22Rv1 (cell line): ENCODE results near the gene KRTAP13-4.

Experiments
- H3K27ac ChIP-seq: fragments of 450-650 bp; 2 replicates; pipeline ENCODE4 v1.5.1; 2017
- ZFX ChIP-seq: fragments of 450-650 bp; IDR thresholded peaks from 2 replicates; pipeline ENCODE4 v1.6.1; 2017; ENCODE audit warnings: antibody characterized with exemption, borderline replicate concordance
- TF ChIP-seq, protein P1 (sequence below): fragments of 450-650 bp; IDR thresholded peaks from 2 replicates; pipeline ENCODE4 v1.5.1; 2017; ENCODE audit warnings: mild to moderate bottlenecking

The KRTAP13-4 gene

DNA sequence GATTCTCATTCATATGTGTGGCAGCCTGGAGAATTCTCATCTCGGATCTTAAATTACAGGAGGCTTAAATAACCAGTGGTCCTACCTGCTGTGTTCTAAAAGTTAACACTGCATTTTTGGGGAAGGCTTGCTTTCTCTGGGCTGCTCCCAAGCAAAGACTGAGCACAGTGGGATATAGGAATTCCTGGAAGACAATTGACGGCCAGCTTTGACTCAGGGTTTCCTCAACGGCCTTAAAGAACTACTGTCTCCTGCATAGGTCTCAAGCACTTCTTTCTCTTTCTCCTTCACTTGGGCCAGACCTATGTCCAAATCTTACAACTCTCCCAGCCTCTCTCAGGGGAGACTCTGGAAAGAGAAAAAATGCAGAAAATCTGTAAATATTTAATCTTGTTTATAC lies 3.3 kb upstream of the KRTAP13-4 start:
- H3K27ac ChIP-seq, result no peak overlapping the region
- TF ChIP-seq, protein P1, sequence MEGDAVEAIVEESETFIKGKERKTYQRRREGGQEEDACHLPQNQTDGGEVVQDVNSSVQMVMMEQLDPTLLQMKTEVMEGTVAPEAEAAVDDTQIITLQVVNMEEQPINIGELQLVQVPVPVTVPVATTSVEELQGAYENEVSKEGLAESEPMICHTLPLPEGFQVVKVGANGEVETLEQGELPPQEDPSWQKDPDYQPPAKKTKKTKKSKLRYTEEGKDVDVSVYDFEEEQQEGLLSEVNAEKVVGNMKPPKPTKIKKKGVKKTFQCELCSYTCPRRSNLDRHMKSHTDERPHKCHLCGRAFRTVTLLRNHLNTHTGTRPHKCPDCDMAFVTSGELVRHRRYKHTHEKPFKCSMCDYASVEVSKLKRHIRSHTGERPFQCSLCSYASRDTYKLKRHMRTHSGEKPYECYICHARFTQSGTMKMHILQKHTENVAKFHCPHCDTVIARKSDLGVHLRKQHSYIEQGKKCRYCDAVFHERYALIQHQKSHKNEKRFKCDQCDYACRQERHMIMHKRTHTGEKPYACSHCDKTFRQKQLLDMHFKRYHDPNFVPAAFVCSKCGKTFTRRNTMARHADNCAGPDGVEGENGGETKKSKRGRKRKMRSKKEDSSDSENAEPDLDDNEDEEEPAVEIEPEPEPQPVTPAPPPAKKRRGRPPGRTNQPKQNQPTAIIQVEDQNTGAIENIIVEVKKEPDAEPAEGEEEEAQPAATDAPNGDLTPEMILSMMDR, result no peak
- TF ChIP-seq ZFX, result no peak

DNA sequence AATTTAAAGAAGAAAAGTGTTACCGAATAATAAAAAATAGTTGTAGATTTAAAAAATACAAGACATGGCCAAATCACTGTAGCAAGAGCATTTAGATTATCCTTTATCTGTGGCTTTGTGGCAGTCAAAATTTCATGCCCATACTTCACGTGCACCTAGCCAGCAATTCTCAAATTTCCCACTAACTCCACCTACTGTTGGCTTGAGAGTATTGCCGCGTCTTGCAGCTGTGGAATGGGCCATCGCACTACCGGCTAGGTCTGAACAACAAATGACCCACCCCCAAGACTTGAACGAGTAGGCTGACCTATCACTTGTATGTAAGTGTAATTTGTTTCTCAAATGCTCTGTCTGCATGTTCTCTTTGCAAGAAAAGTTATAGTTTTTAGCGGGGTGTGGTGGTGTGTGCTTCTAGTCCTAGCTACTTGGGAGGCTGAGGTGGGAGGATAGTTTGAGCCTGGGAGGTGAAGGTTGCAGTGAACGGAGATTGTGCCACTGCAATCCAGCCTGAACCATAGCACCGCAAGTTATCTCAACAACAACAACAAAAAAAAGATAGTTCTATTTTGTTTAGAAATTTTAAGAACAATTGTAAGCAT lies 4.1 kb downstream of the KRTAP13-4 start:
- H3K27ac ChIP-seq, result no peak overlapping the region
- TF ChIP-seq, protein P1, result peak; percentile 82
- TF ChIP-seq ZFX, result no peak

DNA sequence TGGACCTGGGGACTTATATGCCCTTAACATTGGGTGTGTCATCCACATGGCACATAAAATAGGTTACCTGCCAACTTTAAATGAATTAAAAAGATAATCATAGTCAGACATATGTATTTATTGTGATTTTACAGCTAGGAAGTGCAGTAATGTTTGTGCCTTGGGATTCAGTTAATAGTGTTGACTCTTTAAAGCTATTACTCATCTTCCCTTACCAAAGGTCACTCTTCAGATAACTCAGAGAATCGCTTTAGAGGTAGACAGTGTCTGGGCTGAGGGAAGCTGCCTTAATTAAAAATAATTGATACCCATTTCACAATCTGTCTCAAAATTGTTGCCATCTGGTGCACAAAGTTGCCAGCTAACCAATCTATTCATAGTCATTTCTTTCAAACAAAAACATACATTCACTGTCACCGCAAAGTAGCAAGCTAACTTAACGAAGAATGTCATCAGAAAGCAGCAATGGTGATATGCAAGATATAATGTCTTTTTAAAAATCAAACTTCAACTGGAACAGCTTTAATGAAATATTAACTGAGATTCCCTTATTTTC lies 7.1 kb downstream of the KRTAP13-4 start:
- no peak overlapping the region for H3K27ac ChIP-seq
- no peak for TF ChIP-seq ZFX
- TF ChIP-seq, protein P1, result no peak

DNA sequence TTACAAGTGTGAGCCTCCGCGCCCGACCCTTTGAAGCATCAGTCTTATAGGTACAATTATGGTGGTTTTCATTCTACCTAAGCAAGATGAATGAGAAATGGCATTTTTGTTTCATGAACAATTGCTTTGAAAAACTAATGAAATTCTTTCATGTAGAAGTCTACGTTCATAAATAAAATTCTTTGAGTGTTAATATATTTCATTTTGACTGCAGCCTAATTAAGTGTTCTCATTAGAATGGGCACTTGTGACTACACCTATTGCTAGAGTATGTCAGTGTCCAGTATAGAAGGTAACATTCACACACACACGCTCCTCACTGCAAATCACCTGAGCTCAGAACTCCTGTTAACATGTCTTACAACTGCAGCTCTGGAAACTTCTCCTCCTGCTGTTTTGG lies 10.0 kb downstream of the KRTAP13-4 start, which contains the start of gene KRTAP15-1:
TSS of gene KRTAP15-1 (plus strand) at position 301 of the 400 bp plus-strand sequence. CDS start at position 354, 53 bp downstream.
- TF ChIP-seq, protein P1, result no peak
- H3K27ac ChIP-seq, result no peak within 1 kb of the TSS

DNA sequence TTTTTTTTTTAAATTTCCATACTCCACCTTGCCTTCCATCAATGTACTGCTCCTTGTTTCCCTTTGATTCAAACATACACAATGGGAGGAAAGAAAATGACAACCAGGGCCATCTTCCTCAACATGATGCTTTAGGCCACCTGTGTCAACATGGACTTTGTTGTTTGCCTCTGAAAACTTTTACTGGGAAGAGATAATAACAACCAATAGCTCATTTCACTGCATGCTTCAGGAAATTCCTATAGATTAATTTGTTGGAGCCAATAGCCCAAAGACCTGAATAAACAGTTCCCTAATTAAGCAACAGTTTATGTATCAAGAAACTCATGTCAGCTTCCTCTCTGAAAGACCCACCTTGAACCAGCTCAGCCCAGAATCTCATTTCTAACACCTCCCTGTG lies 13.2 kb downstream of the KRTAP13-4 start:
- TF ChIP-seq, protein P1, result no peak
- TF ChIP-seq ZFX, result no peak
- H3K27ac ChIP-seq, result no peak overlapping the region

DNA sequence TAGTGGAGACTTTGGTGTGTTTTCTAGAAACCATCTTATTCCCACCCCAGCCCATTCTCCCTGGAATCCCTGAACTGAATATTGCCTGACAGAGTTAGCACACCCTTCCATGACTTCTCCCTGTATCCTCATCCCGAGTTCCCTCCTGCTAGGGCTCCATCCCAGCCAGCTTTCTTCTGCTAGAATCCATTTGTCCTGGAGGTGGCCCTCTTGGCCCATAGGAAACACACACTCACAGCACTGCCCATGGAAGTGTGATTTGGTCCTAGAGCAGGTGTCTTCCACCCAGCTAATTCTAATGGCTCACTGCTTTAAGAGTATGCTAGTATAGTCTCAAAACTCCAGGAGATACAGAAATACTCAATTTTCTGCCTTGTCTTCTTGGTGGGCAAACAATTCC lies 14.2 kb downstream of the KRTAP13-4 start:
- H3K27ac ChIP-seq, result no peak overlapping the region
- TF ChIP-seq ZFX, result no peak
- TF ChIP-seq, protein P1, result peak; percentile 6; the same call in 1 of the 2 replicates

DNA sequence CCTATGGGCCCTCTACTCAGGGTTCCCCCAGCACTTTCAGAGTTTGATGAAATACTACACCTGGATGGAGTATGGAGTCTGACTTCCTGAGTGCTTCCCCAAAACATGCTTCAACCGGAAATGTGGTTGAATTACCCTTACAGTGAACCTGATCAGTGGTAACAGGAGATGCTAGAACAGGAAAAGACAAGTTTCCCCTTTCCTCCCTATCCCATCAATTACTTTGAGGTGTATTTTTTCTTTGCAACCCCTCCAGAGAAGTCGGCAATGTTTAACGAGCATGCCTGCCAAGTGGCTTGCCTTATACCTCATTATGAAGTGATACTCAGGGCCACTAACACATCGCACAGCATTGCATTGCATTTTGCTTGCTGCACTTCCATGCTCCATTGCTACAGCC lies 17.0 kb downstream of the KRTAP13-4 start:
- no peak overlapping the region for H3K27ac ChIP-seq
- TF ChIP-seq, protein P1, result no peak
- no peak for TF ChIP-seq ZFX
